LNCaP clone FGC (cell line): ENCODE results near the gene FANCG.
A peak's percentile ranks its signal among the peaks of the same experiment; 100 is the strongest.

Experiments used
- DNase-seq: peaks from one replicate; pipeline ENCODE4 v3.0.0-alpha.2; 2011; ENCODE audit warnings: low read depth
- H3K4me3 ChIP-seq: 2 replicates; pipeline ENCODE4 v1.5.1; 2011; ENCODE audit warnings: mild to moderate bottlenecking, low read depth, low read length, control low read depth
- CTCF ChIP-seq: IDR thresholded peaks from 2 replicates; pipeline ENCODE4 v1.5.1; 2012; ENCODE audit warnings: mild to moderate bottlenecking; ENCODE audit not compliant: control insufficient read depth, insufficient read depth; ENCODE audit errors: extremely low read depth

The FANCG gene

DNA sequence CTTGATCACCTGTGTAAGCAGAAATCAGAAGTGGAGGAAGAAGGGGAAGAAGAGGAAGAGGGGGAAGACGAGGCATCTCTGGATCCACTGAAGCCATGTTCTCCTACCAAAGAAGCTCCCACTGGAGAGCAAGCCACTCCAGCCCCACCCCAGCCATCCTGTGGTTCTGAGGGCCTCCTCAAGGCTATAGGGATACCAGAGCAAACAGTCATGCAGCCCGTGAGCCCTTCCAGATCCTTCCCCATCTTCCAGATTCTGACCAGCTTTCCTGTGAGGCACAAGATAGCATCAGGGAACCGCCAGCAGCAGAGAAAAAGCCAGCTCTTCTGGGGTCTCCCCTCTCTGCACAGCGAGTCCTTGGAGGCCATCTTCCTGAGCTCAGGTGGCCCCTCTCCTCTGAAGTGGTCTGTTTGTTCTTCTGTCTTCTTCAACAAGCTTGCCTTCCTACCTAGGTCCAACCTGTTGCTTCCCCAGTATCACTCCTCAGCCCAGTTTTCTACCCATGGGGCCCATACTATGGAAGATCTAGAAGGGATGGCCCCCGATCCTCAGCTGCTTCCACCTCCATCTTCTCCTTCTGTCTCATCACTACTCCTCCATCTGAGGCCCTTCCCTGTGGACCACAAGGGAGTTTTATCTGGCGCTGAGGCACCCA is 36.7 kb downstream of the FANCG start:
- no peak for TF ChIP-seq CTCF
- no peak overlapping the region for H3K4me3 ChIP-seq
- no peak for DNase-seq

DNA sequence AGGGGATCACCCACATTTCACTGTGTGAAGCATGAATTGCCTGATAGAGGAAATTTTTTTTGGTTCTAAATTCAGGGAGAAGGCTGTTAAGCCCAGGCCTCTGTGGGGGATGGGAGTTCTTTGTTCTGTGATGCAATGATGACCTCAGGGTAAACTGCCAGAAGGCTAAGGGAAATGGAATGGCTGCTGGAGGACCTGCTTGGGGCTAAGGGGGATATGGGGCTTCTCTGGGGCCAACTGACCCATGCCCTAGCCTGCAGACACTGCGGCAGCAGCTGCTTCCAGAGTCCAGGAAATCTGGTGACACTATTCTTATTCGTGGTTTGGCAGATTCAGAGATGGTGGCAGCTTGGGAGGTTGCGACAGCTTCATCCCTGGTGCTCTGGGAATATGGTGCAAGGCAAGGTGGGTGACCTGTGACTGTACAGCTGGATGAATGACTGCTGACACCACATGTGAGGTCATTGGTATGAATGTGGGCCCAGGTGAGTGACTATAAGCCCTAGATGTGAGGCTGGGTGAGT is 37.6 kb downstream of the FANCG start:
- DNase-seq, result no peak
- no peak overlapping the region for H3K4me3 ChIP-seq
- TF ChIP-seq CTCF, result no peak

GRCh38 chr9:35035851-35036701 is 43.7 kb downstream of the FANCG start:
- TF ChIP-seq CTCF, result no peak
- no peak overlapping the region for H3K4me3 ChIP-seq
- no peak for DNase-seq

DNA sequence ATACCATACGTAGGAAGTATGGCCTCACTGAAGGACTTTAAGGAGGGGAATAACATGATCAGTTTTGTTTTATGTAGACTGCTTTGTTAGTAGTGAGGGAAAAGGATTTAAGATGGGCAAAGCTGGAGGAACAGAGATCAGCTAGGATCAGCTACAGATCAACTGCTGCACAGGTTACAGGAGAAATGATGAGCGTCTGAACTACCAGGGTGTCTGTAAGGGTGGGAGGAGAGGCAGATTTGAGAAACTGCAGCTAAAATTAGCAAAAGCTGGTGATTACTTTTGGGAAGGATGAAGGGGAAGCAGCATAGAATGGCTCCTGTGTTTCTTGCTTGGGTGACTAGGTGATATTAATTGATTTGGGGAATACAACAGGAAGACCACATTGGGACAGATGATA is 46.6 kb downstream of the FANCG start:
- no peak overlapping the region for H3K4me3 ChIP-seq
- no peak for DNase-seq
- no peak for TF ChIP-seq CTCF

GRCh38 chr9:35029852-35030251 is 49.9 kb downstream of the FANCG start:
- DNase-seq, result peak; percentile 47
- no peak overlapping the region for H3K4me3 ChIP-seq
- no peak for TF ChIP-seq CTCF

- DNase-seq, result no peak
- no peak for TF ChIP-seq CTCF
- no peak overlapping the region for H3K4me3 ChIP-seq
Measured at GRCh38 chr9:35029241-35029640, 50.5 kb downstream of the FANCG start.
